Measurements from ENCODE around the gene HORMAD2. TPM values are rescaled to one million over a fixed set of nuclear protein-coding genes. Genes with fewer than 3 reads are reported as not detected.

HORMAD2 gene
- total RNA-seq, 2 donors from 2014 or later = 6.9 TPM; not detected in 1

- Histone ChIP-seq H3K27ac (no peak overlapping the region), H3K27me3 (replicated peaks; ENCODE audit: insufficient read depth) (no peaks in the 10 kb centered on the region)
These were observed 63.0 kb downstream of the HORMAD2 start for GRCh38 chr22:30143265-30143664.

GRCh38 chr22:30144391-30144790, 64.1 kb downstream of the HORMAD2 start:
- Histone ChIP-seq H3K27me3 (replicated peaks; ENCODE audit: insufficient read depth) (no peaks in the 10 kb centered on the region), H3K4me3 (no peak overlapping the region), H3K9me3 (no peaks in the 10 kb centered on the region), H3K4me1 (replicated peaks) (no peaks in the 10 kb centered on the region), H3K27ac (no peak overlapping the region), H3K36me3 (no peaks in the 10 kb centered on the region)
- WGBS = 93% methylated on average over 5 of the region's 5 CpGs
- intact Hi-C loops (cut with DNase I) = no loop called here
- no peak for DNase-seq (ENCODE audit: low spot score)
- TF ChIP-seq POLR2A (IDR thresholded peaks at IDR 0.05) (no peak), CTCF (IDR thresholded peaks at IDR 0.05) (no peak), POLR2AphosphoS5 (IDR thresholded peaks at IDR 0.05) (no peak)

More at GRCh38 chr22:30143265-30143664, 63.0 kb downstream of the HORMAD2 start:
- Histone ChIP-seq H3K4me3 (no peak overlapping the region), H3K9me3 (no peaks in the 10 kb centered on the region), H3K4me1 (replicated peaks) (no peaks in the 10 kb centered on the region), H3K36me3 (no peaks in the 10 kb centered on the region)
- 85% methylated on average over 2 of the region's 2 CpGs for WGBS
- TF ChIP-seq POLR2AphosphoS5 (IDR thresholded peaks at IDR 0.05) = no peak
- no peak for DNase-seq (ENCODE audit: low spot score)
- intact Hi-C loops (cut with DNase I) = no loop called here

- no peak for DNase-seq (ENCODE audit: low spot score)
- Histone ChIP-seq H3K36me3 (no peaks in the 10 kb centered on the region), H3K4me1 (replicated peaks) (no peaks in the 10 kb centered on the region), H3K4me3 (no peak overlapping the region), H3K27me3 (replicated peaks; ENCODE audit: insufficient read depth) (no peaks in the 10 kb centered on the region), H3K27ac (no peak overlapping the region), H3K9me3 (no peaks in the 10 kb centered on the region)
- WGBS = 83% methylated on average over 1 of the region's 1 CpG
- intact Hi-C loops (cut with DNase I) = no loop called here
- TF ChIP-seq CTCF (IDR thresholded peaks at IDR 0.05) (no peak), POLR2A (IDR thresholded peaks at IDR 0.05) (no peak), POLR2AphosphoS5 (IDR thresholded peaks at IDR 0.05) (no peak)
These were observed 69.9 kb downstream of the HORMAD2 start for GRCh38 chr22:30150212-30150611.

GRCh38 chr22:30158277-30158676, 78.0 kb downstream of the HORMAD2 start:
- WGBS = 88% methylated on average over 1 of the region's 1 CpG
- Histone ChIP-seq H3K4me3 (no peak overlapping the region), H3K4me1 (replicated peaks) (no peaks in the 10 kb centered on the region), H3K27me3 (replicated peaks; ENCODE audit: insufficient read depth) (no peaks in the 10 kb centered on the region), H3K27ac (no peak overlapping the region), H3K36me3 (no peaks in the 10 kb centered on the region), H3K9me3 (no peaks in the 10 kb centered on the region)
- DNase-seq (ENCODE audit: low spot score) = no peak
- TF ChIP-seq POLR2AphosphoS5 (IDR thresholded peaks at IDR 0.05) = no peak
- TF ChIP-seq CTCF (IDR thresholded peaks at IDR 0.05) = no peak
- no peak for TF ChIP-seq POLR2A (IDR thresholded peaks at IDR 0.05)
- intact Hi-C loops (cut with DNase I) = no loop called here

GRCh38 chr22:30158744-30159500, 78.7 kb downstream of the HORMAD2 start:
- Histone ChIP-seq H3K27ac (no peak overlapping the region), H3K4me1 (replicated peaks) (no peaks in the 10 kb centered on the region), H3K36me3 (no peaks in the 10 kb centered on the region), H3K4me3 (no peak overlapping the region), H3K9me3 (no peaks in the 10 kb centered on the region), H3K27me3 (replicated peaks; ENCODE audit: insufficient read depth) (no peaks in the 10 kb centered on the region)
- no peak for DNase-seq (ENCODE audit: low spot score)
- TF ChIP-seq POLR2AphosphoS5 (IDR thresholded peaks at IDR 0.05) (no peak), CTCF (IDR thresholded peaks at IDR 0.05) (no peak), POLR2A (IDR thresholded peaks at IDR 0.05) (no peak)
- 93% methylated on average over 11 of the region's 11 CpGs for WGBS
- intact Hi-C loops (cut with DNase I) = no loop called here

Measured in prostate gland (tissue), 2 donors.